Stimulated activated CD4-positive, alpha-beta T cell treated with anti-CD3 and anti-CD28 coated beads, Interleukin-2, amount 100 ng/mL, for 48 hours (primary cell): Measurements from ENCODE around the gene ACAD11.
"Not testable (repeated sequence)": the region's sequence is repeated elsewhere in the genome, so short reads cannot be mapped to it uniquely, and the experiment has no call there.

Experiments
- DNase-seq, 2 donors: peaks; one replicate each; pipeline ENCODE4 v3.0.0-alpha.2; 2020

ACAD11 gene

DNA sequence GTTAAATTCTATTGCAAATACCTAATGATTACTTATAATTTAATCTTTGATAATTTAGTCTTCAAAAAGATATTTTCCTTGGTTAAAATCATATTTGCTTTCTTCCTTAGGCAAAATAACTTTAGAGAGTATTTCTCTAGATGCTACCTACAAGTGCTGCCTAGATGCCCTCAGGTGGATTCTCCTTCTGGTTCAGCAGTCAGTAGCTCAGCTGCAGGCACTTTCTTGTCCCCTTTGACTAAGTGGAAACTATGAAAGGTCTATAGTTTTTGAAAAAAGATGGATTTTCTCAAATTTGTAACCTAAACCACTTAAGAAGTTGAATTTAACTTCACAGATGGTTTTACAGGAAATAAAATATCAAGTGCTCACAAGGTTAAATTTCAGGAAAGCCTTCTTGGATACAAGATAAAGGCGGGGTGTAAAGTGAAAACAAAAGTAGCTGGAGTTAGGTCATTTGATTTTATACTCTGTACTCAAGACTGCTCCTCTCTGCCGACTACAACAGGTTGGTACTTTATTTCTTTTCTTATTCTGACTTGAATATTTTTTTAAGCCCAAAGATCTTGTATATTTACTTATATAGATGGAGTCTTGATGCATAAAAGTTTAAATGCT lies 62.7 kb downstream of the ACAD11 start, which contains the start of gene ACKR4:
ACKR4 (plus strand) TSS at position 455 of the 618 bp plus-strand sequence. CDS start 3,128 bp downstream, outside the sequence.
- no peak for DNase-seq

- DNase-seq = no peak
These were observed 63.3 kb downstream of the ACAD11 start for GRCh38 chr3:132596326-132596725.

DNA sequence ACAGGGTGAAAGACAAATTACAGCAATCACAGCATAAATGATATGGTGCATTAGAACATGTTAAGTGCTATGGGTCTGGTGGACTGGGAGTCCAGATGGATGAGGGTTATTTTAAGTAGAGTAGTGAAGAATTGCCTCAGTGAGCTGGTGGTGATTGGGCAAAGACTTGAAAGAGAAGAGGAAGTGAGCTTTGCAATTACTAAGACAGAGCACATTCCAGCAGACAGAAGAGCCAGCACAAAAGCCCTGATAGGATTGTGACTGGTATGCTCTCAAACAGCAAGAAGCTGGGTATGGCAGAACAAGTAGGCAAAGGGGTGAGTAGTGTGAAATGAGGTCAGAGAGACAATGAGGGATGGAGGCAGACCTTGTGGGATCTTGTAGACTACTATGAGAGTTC lies 64.6 kb downstream of the ACAD11 start:
- no peak for DNase-seq

DNA sequence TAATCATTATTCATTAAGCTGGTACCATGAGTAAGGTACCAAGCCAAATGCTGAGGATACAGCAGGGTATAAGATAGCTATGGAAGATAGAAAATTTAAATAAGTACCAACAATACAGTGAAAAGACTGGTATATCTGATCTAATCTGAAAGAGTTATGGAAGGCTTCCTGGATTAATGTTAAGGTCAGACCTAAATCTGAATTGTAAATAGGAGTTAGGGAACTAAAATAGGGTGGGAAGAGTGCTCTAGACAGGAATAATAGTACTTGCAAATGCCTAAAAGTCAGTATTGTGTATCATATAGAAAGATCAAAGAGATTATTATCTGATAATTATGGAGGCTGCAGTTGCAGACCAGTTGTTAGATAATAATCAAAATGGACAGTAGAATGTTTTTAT lies 65.1 kb downstream of the ACAD11 start:
- DNase-seq = no peak

DNA sequence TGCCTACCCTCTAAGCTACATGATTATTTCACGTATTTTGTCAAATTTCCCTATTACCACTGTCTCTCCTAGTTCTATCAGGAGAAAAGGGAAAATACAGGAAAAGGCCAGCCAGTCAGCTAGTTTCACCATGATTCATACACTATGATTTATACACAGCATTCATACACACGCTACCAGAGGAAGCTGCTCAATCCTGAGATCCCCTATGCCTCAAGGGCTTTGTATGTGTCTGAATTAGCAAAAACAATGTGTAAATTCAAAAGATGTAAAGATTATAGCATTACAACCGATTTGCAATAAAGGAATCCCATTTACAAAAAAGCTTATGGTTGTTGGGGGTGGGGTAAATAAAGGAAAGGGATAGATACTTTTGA lies 65.7 kb downstream of the ACAD11 start:
- DNase-seq = no peak

DNA sequence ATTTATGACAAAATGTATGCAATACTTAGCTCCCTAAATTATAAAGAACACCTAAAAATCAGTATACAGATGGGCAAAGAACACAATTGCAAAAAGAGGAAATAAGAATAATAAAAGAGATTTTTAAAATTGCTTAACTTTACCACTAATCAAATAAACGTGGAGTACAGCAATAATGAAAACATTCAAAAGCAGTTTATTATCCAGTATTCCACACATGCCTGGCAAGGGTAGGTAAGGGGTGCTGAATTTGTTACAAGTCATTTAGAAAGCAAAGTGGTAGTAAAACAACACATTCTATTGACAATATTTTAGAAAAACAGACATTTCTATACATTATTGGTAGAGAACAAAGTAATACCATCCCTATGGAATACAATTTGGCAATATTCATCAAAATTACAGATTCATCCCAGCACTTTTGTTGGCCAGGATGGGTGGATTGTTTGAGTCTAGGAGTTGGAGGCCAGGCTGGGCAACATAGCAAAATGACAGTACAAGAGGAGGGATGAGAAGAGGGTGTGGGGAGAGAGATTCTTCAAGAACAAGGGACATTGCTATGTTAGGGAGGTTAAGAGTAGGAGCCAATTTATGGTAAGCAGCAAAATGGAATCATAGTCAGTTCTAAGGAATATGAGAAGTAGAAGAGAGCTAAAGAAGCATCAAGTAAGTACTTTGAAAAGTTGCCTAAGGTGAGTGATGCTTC lies 66.2 kb downstream of the ACAD11 start:
- no peak for DNase-seq

DNA sequence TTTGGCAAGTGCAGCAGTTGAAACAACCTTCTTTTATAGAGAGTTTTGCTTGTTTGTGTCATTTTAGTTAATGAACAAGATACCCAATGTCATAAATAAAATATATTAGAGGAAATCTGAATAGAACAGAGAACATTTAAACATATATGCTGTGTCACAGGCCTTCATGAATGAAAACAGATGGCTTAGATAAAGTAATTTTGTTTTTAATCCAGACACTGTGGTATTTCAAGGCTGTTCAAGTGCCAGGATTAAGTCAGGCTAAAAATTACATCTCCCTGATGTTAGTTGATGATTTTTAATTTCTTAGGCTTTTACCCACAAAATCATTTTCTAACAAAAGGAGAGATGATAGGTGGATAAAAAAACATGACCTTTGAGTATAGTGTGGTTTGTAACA lies 67.4 kb downstream of the ACAD11 start:
- no peak for DNase-seq

DNA sequence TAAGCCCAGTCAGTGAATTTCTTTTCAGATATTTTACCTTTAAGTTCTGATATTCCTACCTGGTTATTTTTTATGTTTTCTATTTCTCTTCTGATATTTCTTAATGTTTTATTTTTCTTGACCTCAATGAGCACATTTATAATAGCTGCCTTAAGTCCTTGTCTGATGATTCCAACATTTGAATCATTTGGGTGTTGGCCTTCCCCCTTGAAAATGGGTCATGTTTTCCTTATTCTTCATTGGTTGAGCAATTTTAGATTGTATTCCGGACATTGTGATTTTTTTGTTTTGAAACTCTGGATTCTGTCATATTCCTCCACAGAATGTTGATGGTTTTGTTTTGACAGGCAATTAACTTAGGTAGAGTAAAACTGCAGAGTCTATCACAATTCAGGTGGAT lies 72.2 kb downstream of the ACAD11 start:
- DNase-seq = no peak

GRCh38 chr3:132573797-132574211 lies 85.8 kb downstream of the ACAD11 start:
- no peak for DNase-seq

GRCh38 chr3:132570016-132570415 lies 89.6 kb downstream of the ACAD11 start:
- DNase-seq = no peak

- no peak for DNase-seq
These were observed 90.0 kb downstream of the ACAD11 start for GRCh38 chr3:132569580-132569979.

GRCh38 chr3:132569153-132569552 lies 90.5 kb downstream of the ACAD11 start:
- DNase-seq = no peak

DNA sequence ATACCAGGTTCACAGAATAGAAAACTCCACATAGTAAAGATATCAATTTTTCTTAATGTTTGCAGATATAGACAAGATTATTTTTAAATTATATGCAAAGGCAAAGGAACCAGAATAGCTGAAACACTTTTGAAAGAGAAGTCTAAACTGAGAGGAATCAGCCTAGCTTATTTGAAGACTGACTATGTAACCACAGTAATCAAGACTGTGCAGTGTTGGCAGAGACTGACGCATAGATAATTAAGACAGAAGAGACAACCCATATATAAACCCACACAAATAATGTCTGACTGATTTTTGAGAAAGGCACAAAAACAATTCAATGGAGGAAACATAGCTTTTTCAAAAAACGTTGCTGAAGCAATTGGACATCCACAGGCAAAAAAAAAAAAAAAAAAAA lies 91.2 kb downstream of the ACAD11 start:
- DNase-seq = no peak

DNA sequence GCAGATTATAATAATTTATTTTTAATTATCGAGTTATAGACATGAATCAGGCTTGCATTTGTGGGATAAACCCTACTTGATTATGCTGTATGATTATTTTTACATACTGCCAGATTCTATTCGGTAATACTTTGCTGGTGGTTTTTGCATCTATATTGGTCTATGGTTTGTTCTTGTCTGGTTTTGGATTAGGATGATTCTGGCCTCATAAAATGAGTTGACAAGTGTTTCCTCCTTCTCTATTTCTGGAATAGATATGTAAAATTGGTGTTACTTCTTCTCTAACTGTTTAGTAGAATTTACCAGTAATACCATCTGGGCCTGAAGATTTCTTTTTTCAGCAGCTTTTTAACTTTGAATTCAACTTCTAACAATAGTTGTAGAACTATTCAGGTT lies 95.5 kb downstream of the ACAD11 start:
- DNase-seq = no peak

GRCh38 chr3:132563420-132564069 lies 96.1 kb downstream of the ACAD11 start:
- no peak for DNase-seq

GRCh38 chr3:132561003-132561402 lies 98.6 kb downstream of the ACAD11 start:
- no peak for DNase-seq

GRCh38 chr3:132556508-132557159 lies 103.0 kb downstream of the ACAD11 start:
- DNase-seq = no peak

DNA sequence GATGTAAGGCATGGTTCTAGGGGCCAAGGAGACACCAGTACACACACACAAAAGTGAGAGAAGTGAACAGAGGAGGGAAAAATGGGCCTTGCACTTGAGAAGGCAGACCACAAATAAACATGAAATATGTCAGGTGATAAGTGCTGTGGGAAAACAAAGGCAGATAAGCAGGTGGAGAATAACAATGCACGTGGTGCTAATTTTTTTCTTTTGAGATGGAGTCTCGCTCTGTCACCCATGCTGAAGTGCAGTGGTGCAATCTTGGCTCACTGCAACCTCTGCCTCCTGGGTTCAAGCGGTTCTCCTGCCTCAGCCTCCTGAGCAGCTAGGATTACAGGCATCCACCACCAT lies 103.6 kb downstream of the ACAD11 start:
- DNase-seq = not testable (repeated sequence)

- DNase-seq = no peak
These were observed 104.1 kb downstream of the ACAD11 start for GRCh38 chr3:132555306-132556035.

GRCh38 chr3:132554437-132554836 lies 105.2 kb downstream of the ACAD11 start:
- no peak for DNase-seq

GRCh38 chr3:132553826-132554225 lies 105.8 kb downstream of the ACAD11 start:
- no peak for DNase-seq

DNA sequence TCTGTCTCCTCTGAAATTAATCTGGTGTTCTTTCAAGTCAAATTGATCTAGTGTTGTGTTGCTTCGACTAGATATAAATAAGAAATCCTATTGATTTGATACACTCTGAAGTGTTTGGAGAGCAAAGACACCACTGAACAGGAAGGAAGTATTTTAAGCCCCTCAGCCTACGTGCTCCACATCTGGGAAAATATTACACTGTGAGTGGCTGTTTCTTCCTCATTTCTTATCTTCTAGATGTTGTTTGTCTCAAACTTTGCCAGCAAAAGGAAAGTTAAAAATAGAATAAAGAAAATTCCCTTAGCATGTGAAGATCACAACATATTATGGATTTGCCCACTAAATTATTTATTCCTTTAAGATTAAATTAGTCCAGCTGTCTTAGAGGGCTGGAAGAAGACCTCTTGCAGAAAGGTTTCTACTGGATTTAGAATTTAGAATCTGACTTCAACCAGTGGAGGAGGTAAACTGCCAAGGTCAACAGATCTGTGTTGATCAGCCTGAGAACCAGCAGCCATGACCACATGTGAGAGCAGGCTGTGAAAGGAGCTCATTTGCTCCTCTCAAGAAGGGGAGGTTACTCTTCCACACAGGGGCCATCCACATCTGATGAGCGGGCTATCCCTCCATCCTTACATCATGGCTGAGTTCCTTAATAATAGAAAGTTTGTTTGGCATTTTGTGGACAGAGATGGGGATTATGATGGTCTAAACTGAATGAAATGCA lies 108.9 kb downstream of the ACAD11 start:
- no peak for DNase-seq
